ENCODE data around the gene ARHGEF16.

Gene ARHGEF16
- 0 to 0.24 (median 0.12) reads per million in 4 donors for total RNA-seq

- DNase-seq: peak in 2 of 5 donors; percentile 14 to 36
Measured at GRCh38 chr1:3453891-3454810, at the start of gene ARHGEF16. ARHGEF16 (plus strand) TSS chr1:3454665; CDS start chr1:3463085, 8,420 bp downstream.

- no peak for DNase-seq
Measured at GRCh38 chr1:3404801-3405200, 49.7 kb upstream of the ARHGEF16 start.

GRCh38 chr1:3405491-3405890, 49.0 kb upstream of the ARHGEF16 start:
- DNase-seq: no peak

GRCh38 chr1:3405974-3406867, 48.2 kb upstream of the ARHGEF16 start:
- DNase-seq: no peak

- DNase-seq: no peak
Measured at GRCh38 chr1:3407021-3407420, 47.4 kb upstream of the ARHGEF16 start.

- no peak for DNase-seq
Measured at GRCh38 chr1:3408751-3409266, 45.7 kb upstream of the ARHGEF16 start.

- DNase-seq: no peak
Measured at GRCh38 chr1:3409366-3410141, 44.9 kb upstream of the ARHGEF16 start.

- no peak for DNase-seq
Measured at GRCh38 chr1:3410142-3410925, 44.1 kb upstream of the ARHGEF16 start.

GRCh38 chr1:3411806-3412205, 42.7 kb upstream of the ARHGEF16 start:
- DNase-seq: no peak

GRCh38 chr1:3412376-3412775, 42.1 kb upstream of the ARHGEF16 start:
- no peak for DNase-seq

GRCh38 chr1:3413975-3414710, 40.3 kb upstream of the ARHGEF16 start:
- DNase-seq: no peak

- DNase-seq: no peak
Measured at GRCh38 chr1:3415260-3416090, 39.0 kb upstream of the ARHGEF16 start.

- DNase-seq: no peak
Measured at GRCh38 chr1:3417082-3417739, 37.3 kb upstream of the ARHGEF16 start.

- DNase-seq: no peak
Measured at GRCh38 chr1:3417934-3418333, 36.5 kb upstream of the ARHGEF16 start.

GRCh38 chr1:3418600-3418999, 35.9 kb upstream of the ARHGEF16 start:
- no peak for DNase-seq

- DNase-seq: no peak
Measured at GRCh38 chr1:3419415-3420204, 34.9 kb upstream of the ARHGEF16 start.

GRCh38 chr1:3420218-3420951, 34.1 kb upstream of the ARHGEF16 start:
- DNase-seq: no peak

- DNase-seq: no peak
Measured at GRCh38 chr1:3422638-3423037, 31.8 kb upstream of the ARHGEF16 start.

Data from T-helper 1 cell (primary cell).